DND-41 (cell line): ENCODE data around the gene SMURF2.

Experiments
- CTCF ChIP-seq: IDR thresholded peaks from 2 replicates; pipeline ENCODE4 v1.5.1; 2012; ENCODE audit warnings: borderline replicate concordance, low read length, moderate library complexity, mild to moderate bottlenecking; ENCODE audit not compliant: poor library complexity, severe bottlenecking; ENCODE audit errors: extremely low read depth
- EZH2 ChIP-seq: IDR thresholded peaks from 3 replicates; pipeline ENCODE4 v1.6.1; 2012; ENCODE audit warnings: borderline replicate concordance, low read depth, mild to moderate bottlenecking, moderate library complexity, low read length, inconsistent platforms; ENCODE audit not compliant: severe bottlenecking

DNA sequence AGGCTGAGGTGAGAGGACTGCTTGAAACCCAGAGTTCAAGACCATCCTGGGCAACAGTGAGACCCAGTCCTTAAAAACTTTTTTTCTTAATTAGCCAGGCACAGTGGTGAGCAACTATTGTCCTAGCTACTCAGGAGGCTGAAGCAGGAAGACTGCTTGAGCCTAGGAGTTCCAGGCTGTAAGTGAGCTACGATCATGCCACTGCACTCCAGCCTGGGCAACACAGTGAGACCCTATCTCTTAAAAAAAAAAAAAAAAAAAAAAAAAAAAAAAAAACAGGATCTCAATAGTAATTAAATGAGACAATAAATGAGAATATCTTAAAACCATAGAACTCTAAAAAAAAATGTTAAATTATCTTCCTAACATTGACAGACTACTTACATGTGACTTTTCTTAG, 14.3 kb downstream of the SMURF2 start:
- no peak for TF ChIP-seq CTCF
- TF ChIP-seq EZH2: no peak
